ENCODE measurements around the gene C5orf47. TPM values are rescaled to one million over a fixed set of nuclear protein-coding genes. Genes with fewer than 3 reads are reported as not detected.

C5orf47 gene, protein sequence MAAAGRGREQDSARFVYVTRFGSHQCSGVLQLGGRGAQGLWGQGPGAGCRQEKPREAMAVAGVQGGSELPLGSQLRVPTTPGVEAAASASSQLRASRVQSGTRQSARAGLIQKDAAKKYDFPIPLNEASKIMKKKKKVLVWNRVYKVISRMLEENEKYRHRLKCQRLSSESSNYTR
- total RNA-seq, result not detected

DNA sequence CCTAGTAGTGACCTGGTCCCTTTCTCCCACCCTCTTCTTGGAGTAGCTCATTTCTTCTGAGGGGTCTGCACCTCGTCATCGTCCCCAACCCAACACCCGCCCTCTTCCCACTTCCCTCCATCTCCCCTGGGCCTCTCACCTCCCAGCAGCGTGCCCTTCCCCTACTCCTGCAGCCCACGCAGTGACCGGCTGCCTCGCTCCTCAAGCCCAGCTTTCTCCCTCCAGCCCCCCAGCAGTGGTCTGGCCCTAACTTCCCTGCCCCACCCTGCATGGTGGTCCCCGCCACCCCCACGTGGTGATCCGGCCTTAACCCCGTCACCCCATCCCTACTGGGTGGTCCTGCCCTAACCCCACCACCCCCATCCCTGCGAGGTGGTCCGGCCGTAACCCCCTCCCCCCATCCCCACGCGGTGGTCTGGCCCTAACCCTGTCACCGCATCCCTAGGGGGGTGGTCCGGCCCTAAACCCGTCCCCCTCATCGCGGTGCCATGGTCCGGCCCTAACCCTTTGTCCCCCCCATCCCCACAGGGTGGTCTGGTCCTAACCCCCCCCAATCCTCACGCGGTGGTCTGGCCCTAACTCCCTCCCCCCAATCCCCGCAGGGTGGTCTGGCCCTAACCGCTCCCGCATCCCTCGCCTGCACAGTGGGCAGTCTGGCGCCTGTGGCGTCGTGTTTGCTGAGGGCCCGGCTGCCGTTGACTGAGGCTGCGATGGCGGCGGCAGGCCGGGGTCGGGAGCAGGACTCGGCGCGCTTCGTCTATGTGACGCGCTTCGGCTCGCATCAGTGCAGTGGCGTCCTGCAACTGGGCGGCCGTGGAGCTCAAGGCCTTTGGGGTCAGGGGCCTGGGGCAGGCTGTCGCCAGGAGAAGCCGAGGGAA is at the start of gene C5orf47:
Gene C5orf47 (plus strand): TSS at position 617 of the 878 bp plus-strand sequence. CDS start 94 bp downstream, at position 711.
- no peak within 1 kb of the TSS for H3K27ac Mint-ChIP-seq
- peaks cover 4% of the 10 kb centered on the region for H3K27me3 Mint-ChIP-seq
- peaks cover 3% of the 10 kb centered on the region for H3K9me3 Mint-ChIP-seq
- DNase-seq, result no peak
- no peaks in the 10 kb centered on the region for H3K36me3 Mint-ChIP-seq
- no peak within 1 kb of the TSS for H3K4me3 Mint-ChIP-seq
- no peaks in the 10 kb centered on the region for H3K4me1 Mint-ChIP-seq

DNA sequence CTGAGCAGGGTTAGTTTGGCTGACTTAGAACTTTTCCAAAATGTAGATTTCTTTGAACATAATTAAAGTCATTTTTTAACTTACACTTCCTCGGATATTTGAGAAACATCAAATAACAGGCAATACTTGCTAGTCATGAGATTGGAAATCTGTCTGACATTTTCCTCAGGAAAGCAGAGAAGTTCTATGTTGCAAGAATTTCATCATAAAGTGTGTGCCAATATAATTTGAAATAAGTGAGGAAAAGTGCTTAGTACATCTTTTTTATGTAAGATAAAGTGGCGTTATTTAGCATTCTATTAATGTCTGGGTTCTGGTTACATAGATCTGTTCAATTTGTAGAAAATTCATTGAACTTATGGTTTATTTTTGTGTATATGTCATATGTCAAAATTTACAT is 48.7 kb upstream of the C5orf47 start:
- DNase-seq, result no peak
- peaks cover 2% of the 10 kb centered on the region for H3K36me3 Mint-ChIP-seq
- no peak overlapping the region for H3K4me3 Mint-ChIP-seq
- H3K4me1 Mint-ChIP-seq, result no peaks in the 10 kb centered on the region
- no peak overlapping the region for H3K27ac Mint-ChIP-seq
- H3K9me3 Mint-ChIP-seq, result no peaks in the 10 kb centered on the region
- H3K27me3 Mint-ChIP-seq, result no peaks in the 10 kb centered on the region

DNA sequence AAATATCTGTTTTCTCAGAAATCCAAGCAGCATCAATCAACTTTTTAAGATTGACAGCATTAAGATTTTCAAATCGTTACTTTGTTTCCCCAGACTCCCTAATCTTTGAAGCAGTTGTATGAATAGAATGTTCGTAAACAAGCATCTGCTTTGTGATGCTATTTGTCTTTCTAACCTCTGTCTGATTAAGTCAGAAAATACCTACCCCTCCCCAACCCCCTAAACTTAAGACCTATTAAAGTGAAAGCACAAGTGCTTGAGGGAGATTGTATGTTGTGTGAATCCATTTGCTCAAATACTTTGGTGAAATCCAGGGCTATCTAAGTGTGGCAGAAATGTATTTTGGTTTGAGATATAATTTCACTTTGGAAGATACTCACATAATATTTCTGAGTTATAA is 47.9 kb upstream of the C5orf47 start:
- Mint-ChIP-seq H3K4me1 (no peaks in the 10 kb centered on the region), H3K9me3 (no peaks in the 10 kb centered on the region), H3K27ac (no peak overlapping the region), H3K27me3 (no peaks in the 10 kb centered on the region), H3K4me3 (no peak overlapping the region), H3K36me3 (no peaks in the 10 kb centered on the region)
- DNase-seq, result no peak

DNA sequence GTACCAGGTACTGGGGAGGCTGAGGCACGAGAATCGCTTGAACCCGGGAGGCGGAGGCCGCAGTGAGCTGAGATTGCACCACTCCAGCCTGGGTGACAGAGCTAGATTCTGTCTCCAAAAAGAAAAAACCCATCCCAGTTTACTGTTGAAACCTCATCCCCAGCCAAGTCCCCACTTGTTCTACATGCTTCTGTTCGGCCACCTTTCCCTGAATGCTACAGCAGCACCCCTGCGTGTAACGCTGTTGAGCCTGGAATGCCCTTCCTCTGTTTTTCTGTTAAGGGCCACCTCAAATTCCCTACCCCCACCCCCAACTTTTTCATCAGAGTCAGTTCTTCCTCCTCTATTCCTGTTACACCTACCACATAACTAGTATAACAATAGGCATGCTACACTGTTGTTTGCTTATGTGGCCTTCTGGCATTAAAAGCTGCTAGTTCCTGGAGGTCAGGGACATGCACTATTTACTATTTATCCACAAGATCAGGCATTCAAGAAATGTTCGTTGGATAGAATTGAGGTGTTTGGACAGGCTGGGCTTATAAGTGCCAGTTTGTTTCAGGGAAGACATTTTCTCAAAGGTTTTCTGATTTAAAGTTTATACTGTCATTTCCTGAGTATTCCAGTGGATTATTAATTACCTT is 47.1 kb upstream of the C5orf47 start:
- no peak overlapping the region for H3K27ac Mint-ChIP-seq
- no peak for DNase-seq
- H3K4me1 Mint-ChIP-seq, result no peaks in the 10 kb centered on the region
- H3K4me3 Mint-ChIP-seq, result no peak overlapping the region
- H3K36me3 Mint-ChIP-seq, result no peaks in the 10 kb centered on the region
- no peaks in the 10 kb centered on the region for H3K9me3 Mint-ChIP-seq
- H3K27me3 Mint-ChIP-seq, result no peaks in the 10 kb centered on the region

DNA sequence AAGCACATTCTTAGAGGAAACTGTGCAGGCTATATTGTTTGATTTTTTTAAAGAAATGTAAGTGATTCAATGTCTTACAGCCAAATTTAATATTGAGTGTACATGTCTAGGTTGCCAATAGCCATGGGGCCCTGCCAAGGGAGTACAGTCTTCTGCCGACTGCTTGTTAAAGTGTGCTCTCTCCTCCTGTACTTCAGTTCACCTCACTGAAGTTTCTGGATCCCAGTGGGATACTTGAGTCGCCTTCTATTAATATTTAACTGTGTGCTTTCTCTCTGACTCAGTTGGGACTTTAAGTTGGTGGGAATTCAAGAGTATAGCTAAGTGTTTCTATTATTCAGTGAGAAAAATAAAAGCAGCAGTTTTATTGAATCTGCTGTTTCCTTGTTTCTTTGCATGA is 44.5 kb upstream of the C5orf47 start:
- Mint-ChIP-seq H3K36me3 (peaks cover 3% of the 10 kb centered on the region), H3K4me1 (no peaks in the 10 kb centered on the region), H3K9me3 (no peaks in the 10 kb centered on the region), H3K27ac (no peak overlapping the region), H3K4me3 (no peak overlapping the region), H3K27me3 (no peaks in the 10 kb centered on the region)
- no peak for DNase-seq

DNA sequence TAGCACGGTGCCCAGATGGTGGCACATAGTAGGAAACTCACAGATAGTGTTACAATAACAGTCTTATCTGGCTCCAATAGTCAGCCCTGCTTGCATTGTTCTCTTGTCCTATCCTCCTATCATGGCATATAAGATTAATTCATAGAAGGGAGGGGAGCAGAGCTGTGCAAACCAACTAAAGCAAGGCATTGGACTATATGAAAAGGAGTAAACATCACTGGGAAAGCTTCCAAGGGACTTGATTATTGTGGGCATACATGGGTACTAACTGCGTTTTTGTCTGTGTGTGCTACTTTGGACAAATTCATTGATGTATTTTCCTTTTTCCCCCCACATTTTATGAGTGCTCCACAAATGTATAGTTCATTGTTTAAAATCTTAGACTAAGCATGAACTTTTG is 43.8 kb upstream of the C5orf47 start:
- DNase-seq, result no peak
- no peak overlapping the region for H3K4me3 Mint-ChIP-seq
- no peaks in the 10 kb centered on the region for H3K9me3 Mint-ChIP-seq
- no peaks in the 10 kb centered on the region for H3K27me3 Mint-ChIP-seq
- H3K27ac Mint-ChIP-seq, result no peak overlapping the region
- H3K36me3 Mint-ChIP-seq, result peaks cover 5% of the 10 kb centered on the region
- H3K4me1 Mint-ChIP-seq, result no peaks in the 10 kb centered on the region

DNA sequence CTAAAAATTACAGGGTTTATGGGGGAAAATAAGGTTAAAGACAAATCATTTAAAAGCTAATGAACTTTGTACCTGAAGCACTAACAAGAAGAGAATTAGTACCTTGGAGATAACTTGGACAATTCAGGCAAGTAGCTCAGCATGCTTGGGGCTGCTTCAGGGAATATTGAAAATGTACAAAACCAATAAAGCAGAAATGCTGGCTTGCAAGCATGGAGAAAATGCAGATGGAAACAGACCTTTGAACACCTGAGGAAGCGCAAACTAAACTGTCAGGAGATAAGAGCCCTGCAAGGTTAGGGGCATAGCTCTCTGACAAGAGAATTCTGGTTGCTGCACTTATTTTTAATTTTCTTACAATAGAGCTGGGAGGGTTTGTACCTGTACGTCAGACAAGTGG is 42.6 kb upstream of the C5orf47 start:
- H3K4me1 Mint-ChIP-seq, result no peaks in the 10 kb centered on the region
- no peak overlapping the region for H3K27ac Mint-ChIP-seq
- DNase-seq, result no peak
- H3K27me3 Mint-ChIP-seq, result no peaks in the 10 kb centered on the region
- peaks cover 5% of the 10 kb centered on the region for H3K36me3 Mint-ChIP-seq
- H3K4me3 Mint-ChIP-seq, result no peak overlapping the region
- H3K9me3 Mint-ChIP-seq, result no peaks in the 10 kb centered on the region

DNA sequence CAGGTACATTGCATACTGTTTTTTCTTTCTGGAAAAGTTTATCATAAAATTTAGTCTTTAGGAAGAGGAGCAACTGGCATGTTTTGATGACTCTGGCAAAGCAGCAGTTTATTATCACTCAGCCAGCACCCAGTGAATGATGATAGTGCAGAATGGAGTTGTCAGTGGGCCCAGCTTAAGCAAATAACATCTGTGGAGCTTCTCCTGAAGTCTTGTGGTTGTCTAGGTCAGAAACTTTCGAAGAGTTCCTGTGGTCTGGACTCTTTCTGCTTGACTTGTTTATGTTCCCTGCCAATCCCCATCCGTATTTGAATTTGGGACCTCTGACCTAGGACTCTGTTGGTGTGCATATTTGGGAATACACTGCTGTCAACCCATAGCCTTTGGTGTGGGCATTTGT is 38.1 kb upstream of the C5orf47 start:
- Mint-ChIP-seq H3K4me3 (no peak overlapping the region), H3K27me3 (no peaks in the 10 kb centered on the region), H3K27ac (no peak overlapping the region), H3K9me3 (no peaks in the 10 kb centered on the region), H3K36me3 (peaks cover 9% of the 10 kb centered on the region), H3K4me1 (no peaks in the 10 kb centered on the region)
- no peak for DNase-seq

DNA sequence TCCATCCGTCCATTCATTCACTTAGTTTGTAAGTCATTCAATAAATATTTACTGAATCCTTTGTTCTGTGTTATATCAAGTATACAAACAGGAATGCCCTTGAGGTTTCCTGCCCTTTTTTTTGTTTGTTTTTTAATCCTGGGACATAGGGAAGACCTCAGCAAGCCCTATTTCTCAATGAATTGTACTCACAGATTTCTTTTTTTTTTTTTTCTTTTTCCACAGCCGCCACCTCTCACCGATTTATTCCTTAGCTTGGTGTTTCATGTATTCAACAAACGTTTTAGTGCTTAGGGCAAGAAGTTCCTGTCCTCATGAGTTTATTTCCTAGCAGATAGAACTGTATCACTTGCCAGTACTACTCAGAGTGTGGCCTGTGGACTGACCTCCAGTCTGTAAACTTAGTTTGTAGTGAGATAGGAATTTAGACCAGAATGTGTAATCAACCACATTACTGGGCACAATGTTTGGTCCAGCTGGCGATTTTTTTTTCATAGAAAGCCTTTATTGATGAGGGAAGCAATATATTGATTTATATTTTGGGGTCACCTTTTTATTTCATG is 35.4 kb upstream of the C5orf47 start:
- peaks cover 9% of the 10 kb centered on the region for H3K36me3 Mint-ChIP-seq
- H3K4me3 Mint-ChIP-seq, result no peak overlapping the region
- no peaks in the 10 kb centered on the region for H3K27me3 Mint-ChIP-seq
- no peaks in the 10 kb centered on the region for H3K9me3 Mint-ChIP-seq
- no peak overlapping the region for H3K27ac Mint-ChIP-seq
- no peaks in the 10 kb centered on the region for H3K4me1 Mint-ChIP-seq
- DNase-seq, result no peak

DNA sequence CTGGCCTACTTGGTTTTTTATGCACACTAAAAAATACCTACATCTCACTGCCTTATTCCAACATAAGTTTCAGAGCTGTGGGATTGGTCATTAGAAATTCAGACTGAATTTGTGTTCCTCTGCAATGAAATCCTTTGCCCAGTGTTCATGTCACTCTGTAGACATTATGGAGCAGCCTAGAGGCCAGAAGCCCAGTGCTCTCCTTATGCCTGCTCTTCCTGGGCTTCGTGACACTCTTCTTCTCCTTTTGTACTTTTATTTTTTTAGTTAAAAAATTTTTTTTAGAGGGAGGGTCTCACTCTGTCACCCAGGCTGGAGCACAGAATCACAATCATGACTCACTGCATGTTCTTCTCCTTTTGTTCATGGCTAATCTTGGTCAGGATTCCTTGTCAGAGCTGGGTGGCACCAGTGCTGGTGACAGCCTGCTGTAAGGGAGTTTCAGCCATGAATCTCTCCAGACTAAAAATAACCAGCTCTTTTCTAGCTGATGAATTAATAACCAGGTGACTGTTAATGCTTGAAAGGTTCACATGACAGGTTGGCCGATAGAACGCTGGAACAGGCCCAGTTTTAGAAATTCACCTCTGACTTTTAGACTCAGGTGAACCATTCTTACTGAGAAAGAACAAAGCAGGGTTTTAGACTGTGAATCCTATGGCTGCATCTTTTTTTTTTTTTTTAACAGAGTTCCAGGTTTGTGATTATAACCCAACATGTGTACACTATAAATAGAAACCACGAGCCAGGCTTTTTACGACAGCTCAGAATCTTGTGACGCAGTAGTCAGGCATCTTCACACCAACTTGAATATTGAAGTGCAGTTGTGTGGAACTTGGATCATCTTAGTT is 34.1 kb upstream of the C5orf47 start:
- no peak overlapping the region for H3K27ac Mint-ChIP-seq
- no peak overlapping the region for H3K4me3 Mint-ChIP-seq
- DNase-seq, result no peak
- no peaks in the 10 kb centered on the region for H3K9me3 Mint-ChIP-seq
- H3K4me1 Mint-ChIP-seq, result no peaks in the 10 kb centered on the region
- H3K36me3 Mint-ChIP-seq, result peaks cover 4% of the 10 kb centered on the region
- no peaks in the 10 kb centered on the region for H3K27me3 Mint-ChIP-seq

DNA sequence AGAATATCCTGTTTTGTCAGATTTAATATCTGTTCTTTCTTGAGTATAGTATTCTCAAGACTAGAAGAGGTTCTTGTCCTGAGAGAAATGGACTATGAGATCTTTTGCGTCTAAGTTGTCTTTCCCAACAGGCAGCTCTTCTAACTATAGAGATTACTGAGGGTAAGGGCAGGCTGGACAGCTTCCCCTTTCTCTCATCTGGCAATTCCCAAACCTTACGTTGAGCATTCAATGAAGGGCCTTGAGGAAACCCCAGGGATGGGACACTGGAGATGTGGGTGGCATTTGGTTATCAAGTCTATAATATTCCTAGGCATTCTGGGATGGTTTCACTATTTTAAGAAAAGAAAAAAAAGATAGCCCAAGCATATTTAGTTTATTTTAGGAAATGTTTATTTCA is 28.0 kb upstream of the C5orf47 start:
- no peaks in the 10 kb centered on the region for H3K9me3 Mint-ChIP-seq
- H3K36me3 Mint-ChIP-seq, result peaks cover 5% of the 10 kb centered on the region
- DNase-seq, result no peak
- no peak overlapping the region for H3K27ac Mint-ChIP-seq
- no peak overlapping the region for H3K4me3 Mint-ChIP-seq
- H3K4me1 Mint-ChIP-seq, result peaks cover 17% of the 10 kb centered on the region
- H3K27me3 Mint-ChIP-seq, result no peaks in the 10 kb centered on the region

DNA sequence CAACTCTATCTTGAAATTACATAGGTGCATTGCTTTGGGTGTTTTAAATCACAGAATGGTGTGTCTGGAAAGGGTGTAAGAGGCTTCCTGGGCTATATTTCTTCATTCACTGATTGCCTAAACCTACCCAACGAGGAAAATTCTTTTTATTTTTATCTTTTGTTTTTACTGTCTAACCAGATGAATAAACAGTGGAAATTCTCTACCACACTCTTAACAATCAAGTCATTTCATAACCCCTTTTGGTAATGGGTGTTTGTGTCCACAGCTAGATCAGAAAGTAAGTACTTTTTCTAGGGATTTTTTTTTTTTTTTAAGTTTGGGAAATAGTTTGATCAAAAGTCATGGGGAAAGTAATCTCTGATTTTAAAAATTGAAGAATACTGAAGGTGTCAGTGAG is 27.6 kb upstream of the C5orf47 start:
- H3K4me3 Mint-ChIP-seq, result no peak overlapping the region
- no peak for DNase-seq
- peaks cover 5% of the 10 kb centered on the region for H3K36me3 Mint-ChIP-seq
- H3K9me3 Mint-ChIP-seq, result no peaks in the 10 kb centered on the region
- H3K27ac Mint-ChIP-seq, result no peak overlapping the region
- peaks cover 17% of the 10 kb centered on the region for H3K4me1 Mint-ChIP-seq
- H3K27me3 Mint-ChIP-seq, result no peaks in the 10 kb centered on the region

DNA sequence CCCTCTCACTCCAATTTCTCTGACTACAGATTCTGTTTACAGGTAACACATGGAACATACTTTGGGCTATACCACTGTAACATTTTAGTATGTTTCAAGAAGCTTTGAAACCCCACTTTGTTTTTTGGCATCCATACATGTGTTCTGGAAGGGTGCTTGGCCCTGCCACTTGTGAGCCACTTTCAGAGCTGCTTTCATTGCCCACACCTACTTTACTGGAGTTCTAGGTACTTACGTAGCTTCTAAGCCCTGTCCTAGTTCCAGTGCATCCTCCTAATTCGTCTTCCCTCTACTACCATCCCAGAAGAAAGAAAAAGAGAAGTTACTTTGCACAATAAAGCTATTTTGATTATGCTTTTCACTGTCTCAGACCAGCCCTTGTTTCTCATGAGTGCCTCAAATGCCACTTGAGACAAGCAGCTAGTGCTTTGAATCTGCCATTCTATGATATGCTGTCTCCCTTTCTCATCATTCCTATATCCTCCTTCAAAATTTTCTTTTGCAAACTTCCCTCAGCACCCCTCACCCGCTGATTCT is 26.5 kb upstream of the C5orf47 start:
- Mint-ChIP-seq H3K27ac (no peak overlapping the region), H3K36me3 (peaks cover 5% of the 10 kb centered on the region), H3K27me3 (no peaks in the 10 kb centered on the region), H3K4me1 (peaks cover 17% of the 10 kb centered on the region), H3K4me3 (no peak overlapping the region), H3K9me3 (no peaks in the 10 kb centered on the region)
- no peak for DNase-seq

DNA sequence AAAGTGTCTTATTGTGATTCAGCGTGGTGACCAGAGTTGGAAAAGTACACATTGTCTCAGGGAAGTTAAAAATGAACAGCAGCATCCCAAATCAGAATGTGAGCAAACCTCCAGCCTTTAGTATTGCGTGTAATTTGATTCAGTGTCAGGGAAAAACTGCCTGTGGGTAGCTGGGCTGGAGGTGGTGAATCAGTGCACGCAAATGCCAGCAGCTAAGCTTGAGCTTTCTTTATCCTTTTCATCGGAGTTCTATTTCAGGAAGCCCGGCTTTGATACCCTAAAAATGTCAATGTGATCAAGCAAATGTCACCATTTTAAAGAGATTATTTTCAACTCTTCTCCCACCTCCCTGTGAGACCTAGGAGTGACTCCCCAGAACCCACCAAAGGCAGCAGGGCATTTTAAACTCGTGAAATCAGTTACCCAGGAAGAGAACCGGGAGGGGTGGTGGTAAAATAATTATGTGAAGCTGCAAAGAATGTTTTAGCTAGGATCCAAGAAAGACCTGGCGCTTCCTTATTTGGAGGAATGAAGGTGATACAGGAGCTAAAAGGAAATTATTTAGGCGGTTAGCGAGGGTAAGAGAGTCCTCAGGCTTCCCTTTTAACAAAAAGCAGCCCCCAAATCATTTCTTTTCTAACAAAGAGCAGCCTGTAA is 25.7 kb upstream of the C5orf47 start:
- H3K36me3 Mint-ChIP-seq, result peaks cover 5% of the 10 kb centered on the region
- peaks cover 17% of the 10 kb centered on the region for H3K4me1 Mint-ChIP-seq
- H3K4me3 Mint-ChIP-seq, result no peak overlapping the region
- DNase-seq, result no peak
- no peaks in the 10 kb centered on the region for H3K27me3 Mint-ChIP-seq
- H3K9me3 Mint-ChIP-seq, result no peaks in the 10 kb centered on the region
- H3K27ac Mint-ChIP-seq, result no peak overlapping the region
